Astrocyte of the cerebellum (primary cell): ENCODE data around the gene CTNNA3.

Source experiments
- DNase-seq: peaks from one replicate; pipeline ENCODE4 v3.0.0-alpha.2; 2011; ENCODE audit warnings: low read depth
- H3K4me3 ChIP-seq: 2 replicates; pipeline ENCODE4 v1.5.1; 2011; ENCODE audit warnings: mild to moderate bottlenecking, low read depth, low read length, moderate library complexity
- CTCF ChIP-seq: IDR thresholded peaks from 2 replicates; pipeline ENCODE4 v1.5.1; 2012; ENCODE audit warnings: low read length, low read depth, moderate library complexity, mild to moderate bottlenecking; ENCODE audit errors: missing control alignments
- in situ Hi-C: cut with HindIII; loops from 2 replicates; pipeline ENCODE4 v1.10.0; 2017; ENCODE audit warnings: low sequenced_read_pairs

CTNNA3 gene

GRCh38 chr10:67650558-67650957, 45.4 kb downstream of the CTNNA3 start:
- H3K4me3 ChIP-seq, result no peak overlapping the region
- no peak for TF ChIP-seq CTCF
- in situ Hi-C loops, result no loop called here
- DNase-seq, result no peak

GRCh38 chr10:67648613-67649229, 47.3 kb downstream of the CTNNA3 start:
- no peak for DNase-seq
- in situ Hi-C loops, result no loop called here
- no peak overlapping the region for H3K4me3 ChIP-seq
- no peak for TF ChIP-seq CTCF

- no peak for DNase-seq
- in situ Hi-C loops, result no loop called here
- TF ChIP-seq CTCF, result no peak
These were observed 65.1 kb downstream of the CTNNA3 start for GRCh38 chr10:67630904-67631303.

GRCh38 chr10:67629461-67629971, 66.5 kb downstream of the CTNNA3 start:
- peak; percentile 75 for DNase-seq
- TF ChIP-seq CTCF, result no peak
- in situ Hi-C loops, result no loop called here
- H3K4me3 ChIP-seq, result no peak overlapping the region

More at GRCh38 chr10:67630904-67631303, 65.1 kb downstream of the CTNNA3 start:
- H3K4me3 ChIP-seq, result no peak overlapping the region

- in situ Hi-C loops, result no loop called here
- no peak for TF ChIP-seq CTCF
- H3K4me3 ChIP-seq, result no peak overlapping the region
- no peak for DNase-seq
These were observed 73.0 kb downstream of the CTNNA3 start for GRCh38 chr10:67622984-67623383.

- no peak for DNase-seq
- TF ChIP-seq CTCF, result no peak
- in situ Hi-C loops, result no loop called here
- no peak overlapping the region for H3K4me3 ChIP-seq
These were observed 73.5 kb downstream of the CTNNA3 start for GRCh38 chr10:67622511-67622910.
